WERI-Rb-1 (cell line): ENCODE results near the gene NMNAT1.
A peak's percentile ranks its signal among the peaks of the same experiment; 100 is the strongest.

Experiments
- DNase-seq: peaks from one replicate; pipeline ENCODE4 v3.0.0-alpha.2; 2020
- H3K27ac ChIP-seq: fragments of 250-450 bp; sonication (Bioruptor Pico); 2 replicates; pipeline ENCODE4 v1.5.1; 2020; ENCODE audit warnings: mild to moderate bottlenecking, moderate library complexity
- H3K27me3 ChIP-seq: fragments of 250-450 bp; sonication (Bioruptor Pico); 2 replicates; pipeline ENCODE4 v1.5.1; 2021; ENCODE audit warnings: mild to moderate bottlenecking, low read depth, moderate library complexity; ENCODE audit not compliant: insufficient read depth, severe bottlenecking
- H3K36me3 ChIP-seq: fragments of 250-450 bp; sonication (Bioruptor Pico); 2 replicates; pipeline ENCODE4 v1.5.1; 2020; ENCODE audit warnings: mild to moderate bottlenecking, moderate library complexity
- H3K4me3 ChIP-seq: 2 replicates; pipeline ENCODE4 v1.5.1; 2011; ENCODE audit warnings: low read depth, mild to moderate bottlenecking, control low read depth, low read length
- H3K9me3 ChIP-seq: fragments of 250-450 bp; sonication (Bioruptor Pico); 2 replicates; pipeline ENCODE4 v1.5.1; 2021; ENCODE audit warnings: mild to moderate bottlenecking, moderate library complexity; ENCODE audit not compliant: severe bottlenecking
- CTCF ChIP-seq: IDR thresholded peaks from 2 replicates; pipeline ENCODE4 v1.5.1; 2011; ENCODE audit warnings: low read depth, mild to moderate bottlenecking, control low read depth, inconsistent platforms, low read length

NMNAT1 gene

GRCh38 chr1:9960706-9961562 is 17.7 kb downstream of the NMNAT1 start:
- no peak overlapping the region for H3K4me3 ChIP-seq
- no peak for TF ChIP-seq CTCF
- no peaks in the 10 kb centered on the region for H3K9me3 ChIP-seq
- H3K36me3 ChIP-seq, result no peaks in the 10 kb centered on the region
- peak; percentile 25 for DNase-seq
- peak overlapping the region; percentile 14; the same call in 1 of the 2 replicates for H3K27ac ChIP-seq
- H3K27me3 ChIP-seq, result no peaks in the 10 kb centered on the region

- no peaks in the 10 kb centered on the region for H3K27me3 ChIP-seq
- peaks cover 11% of the 10 kb centered on the region for H3K36me3 ChIP-seq
- no peaks in the 10 kb centered on the region for H3K9me3 ChIP-seq
- no peak for DNase-seq
- H3K4me3 ChIP-seq, result no peak overlapping the region
- no peak for TF ChIP-seq CTCF
- H3K27ac ChIP-seq, result no peak overlapping the region
Observed at GRCh38 chr1:9984253-9984652, 41.0 kb downstream of the NMNAT1 start.

- no peak overlapping the region for H3K27ac ChIP-seq
- peaks cover 11% of the 10 kb centered on the region for H3K36me3 ChIP-seq
- no peak for TF ChIP-seq CTCF
- H3K27me3 ChIP-seq, result no peaks in the 10 kb centered on the region
- H3K4me3 ChIP-seq, result no peak overlapping the region
- no peak for DNase-seq
- no peaks in the 10 kb centered on the region for H3K9me3 ChIP-seq
Observed at GRCh38 chr1:9985001-9985400, 41.7 kb downstream of the NMNAT1 start.

GRCh38 chr1:9989773-9990172 is 46.5 kb downstream of the NMNAT1 start:
- no peak for DNase-seq
- H3K27ac ChIP-seq, result no peak overlapping the region
- no peak for TF ChIP-seq CTCF
- H3K4me3 ChIP-seq, result no peak overlapping the region
- no peaks in the 10 kb centered on the region for H3K27me3 ChIP-seq
- no peaks in the 10 kb centered on the region for H3K36me3 ChIP-seq
- no peaks in the 10 kb centered on the region for H3K9me3 ChIP-seq

- Histone ChIP-seq H3K9me3 (no peaks in the 10 kb centered on the region), H3K27ac (no peak overlapping the region), H3K36me3 (no peaks in the 10 kb centered on the region), H3K27me3 (no peaks in the 10 kb centered on the region), H3K4me3 (no peak overlapping the region)
- DNase-seq, result no peak
- TF ChIP-seq CTCF, result no peak
Observed at GRCh38 chr1:9990944-9991343, 47.7 kb downstream of the NMNAT1 start.

- no peaks in the 10 kb centered on the region for H3K9me3 ChIP-seq
- H3K36me3 ChIP-seq, result no peaks in the 10 kb centered on the region
- no peaks in the 10 kb centered on the region for H3K27me3 ChIP-seq
- TF ChIP-seq CTCF, result no peak
- H3K27ac ChIP-seq, result no peak overlapping the region
- DNase-seq, result no peak
- no peak overlapping the region for H3K4me3 ChIP-seq
Observed at GRCh38 chr1:9992910-9993309, 49.6 kb downstream of the NMNAT1 start.
